ENCODE measurements around the gene ZNF783.

DNA sequence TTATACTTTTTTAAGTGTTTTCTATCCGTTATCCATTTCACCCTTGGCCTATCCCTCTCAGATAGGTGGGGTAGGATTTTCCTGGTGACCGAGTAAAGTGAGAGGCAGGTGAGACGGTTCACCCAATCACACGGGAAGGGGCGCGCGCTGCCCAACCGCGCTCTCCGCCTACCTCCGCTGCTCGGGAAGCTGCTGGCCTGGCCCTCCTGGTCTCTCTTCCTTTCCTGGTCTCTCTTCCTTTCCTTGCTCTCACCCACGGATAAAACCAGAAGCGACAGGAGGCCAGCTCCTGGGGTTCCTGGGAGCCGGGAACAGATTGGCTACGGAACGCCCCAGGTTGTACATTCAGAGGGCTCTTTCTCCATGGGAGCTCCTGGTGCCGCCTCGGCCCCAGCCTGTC, 36.9 kb upstream of the ZNF783 start:
- TF ChIP-seq EZH2 (optimal IDR thresholded peaks at IDR 0.05; ENCODE audit: low read depth, low read length): no peak
- TF ChIP-seq, protein P1, sequence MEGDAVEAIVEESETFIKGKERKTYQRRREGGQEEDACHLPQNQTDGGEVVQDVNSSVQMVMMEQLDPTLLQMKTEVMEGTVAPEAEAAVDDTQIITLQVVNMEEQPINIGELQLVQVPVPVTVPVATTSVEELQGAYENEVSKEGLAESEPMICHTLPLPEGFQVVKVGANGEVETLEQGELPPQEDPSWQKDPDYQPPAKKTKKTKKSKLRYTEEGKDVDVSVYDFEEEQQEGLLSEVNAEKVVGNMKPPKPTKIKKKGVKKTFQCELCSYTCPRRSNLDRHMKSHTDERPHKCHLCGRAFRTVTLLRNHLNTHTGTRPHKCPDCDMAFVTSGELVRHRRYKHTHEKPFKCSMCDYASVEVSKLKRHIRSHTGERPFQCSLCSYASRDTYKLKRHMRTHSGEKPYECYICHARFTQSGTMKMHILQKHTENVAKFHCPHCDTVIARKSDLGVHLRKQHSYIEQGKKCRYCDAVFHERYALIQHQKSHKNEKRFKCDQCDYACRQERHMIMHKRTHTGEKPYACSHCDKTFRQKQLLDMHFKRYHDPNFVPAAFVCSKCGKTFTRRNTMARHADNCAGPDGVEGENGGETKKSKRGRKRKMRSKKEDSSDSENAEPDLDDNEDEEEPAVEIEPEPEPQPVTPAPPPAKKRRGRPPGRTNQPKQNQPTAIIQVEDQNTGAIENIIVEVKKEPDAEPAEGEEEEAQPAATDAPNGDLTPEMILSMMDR (IDR thresholded peaks at IDR 0.05; ENCODE audit: low read length): no peak
